ENCODE measurements around the gene HAGH. TPM values are rescaled to one million over a fixed set of nuclear protein-coding genes. Genes with fewer than 3 reads are reported as not detected.

Gene HAGH
- polyA plus RNA-seq, 1 donor from 2014 or later = 163 TPM

Other genes starting within 250 kb of the HAGH start
- 28.1 and 38.9 TPM in 2 replicates for gene IFT140, start 214.8 kb downstream of the HAGH start, polyA plus RNA-seq
- gene CRAMP1, start 214.5 kb downstream of the HAGH start, polyA plus RNA-seq = 11.1 and 11.9 TPM in 2 replicates
- gene JPT2, start 148.5 kb downstream of the HAGH start, polyA plus RNA-seq = 44.9 and 61.4 TPM in 2 replicates
- 51.0 and 68.7 TPM in 2 replicates for gene MAPK8IP3, start 120.6 kb downstream of the HAGH start, polyA plus RNA-seq
- gene NME3, start 55.3 kb downstream of the HAGH start, polyA plus RNA-seq = 102 and 145 TPM in 2 replicates
- gene EME2, start 54.0 kb downstream of the HAGH start, polyA plus RNA-seq = 21.2 and 25.6 TPM in 2 replicates
- gene MRPS34, start 53.7 kb downstream of the HAGH start, polyA plus RNA-seq = 113 and 152 TPM in 2 replicates
- 315 and 373 TPM in 2 replicates for gene SPSB3, start 44.3 kb downstream of the HAGH start, polyA plus RNA-seq
- 213 and 246 TPM in 2 replicates for gene NUBP2, start 43.9 kb downstream of the HAGH start, polyA plus RNA-seq
- 1.2 and 3.0 TPM in 2 replicates for gene IGFALS, start 33.1 kb downstream of the HAGH start, polyA plus RNA-seq
- 73.5 and 80.0 TPM in 2 replicates for gene FAHD1, start 381 bp upstream of the HAGH start, polyA plus RNA-seq
- gene MEIOB, start 45.3 kb upstream of the HAGH start, polyA plus RNA-seq = not detected in 2 replicates
- gene HS3ST6, start 91.6 kb upstream of the HAGH start, polyA plus RNA-seq = not detected in 2 replicates
- 4.4 and 6.0 TPM in 2 replicates for gene MSRB1, start 116.4 kb upstream of the HAGH start, polyA plus RNA-seq
- gene RPL3L, start 127.9 kb upstream of the HAGH start, polyA plus RNA-seq = not detected in 2 replicates
- 215 and 217 TPM in 2 replicates for gene NDUFB10, start 132.7 kb upstream of the HAGH start, polyA plus RNA-seq
- 1,295 and 1,393 TPM in 2 replicates for gene RPS2, start 138.0 kb upstream of the HAGH start, polyA plus RNA-seq
- not detected in 2 replicates for gene RNF151, start 140.0 kb upstream of the HAGH start, polyA plus RNA-seq
- 20.5 and 21.4 TPM in 2 replicates for gene TBL3, start 145.2 kb upstream of the HAGH start, polyA plus RNA-seq
- gene NOXO1, start 154.6 kb upstream of the HAGH start, polyA plus RNA-seq = 8.5 and 11.7 TPM in 2 replicates
- gene GFER, start 157.4 kb upstream of the HAGH start, polyA plus RNA-seq = 37.8 and 42.3 TPM in 2 replicates
- gene SYNGR3, start 163.1 kb upstream of the HAGH start, polyA plus RNA-seq = 61.0 and 71.9 TPM in 2 replicates
- 18.2 and 22.1 TPM in 2 replicates for gene ZNF598, start 183.0 kb upstream of the HAGH start, polyA plus RNA-seq
- not detected in 2 replicates for gene NPW, start 193.0 kb upstream of the HAGH start, polyA plus RNA-seq
- gene NHERF2, start 200.1 kb upstream of the HAGH start, polyA plus RNA-seq = 3.4 and 4.1 TPM in 2 replicates
- 43.1 and 56.9 TPM in 2 replicates for gene NTHL1, start 221.0 kb upstream of the HAGH start, polyA plus RNA-seq
- gene TSC2, start 221.2 kb upstream of the HAGH start, polyA plus RNA-seq = 69.2 and 92.8 TPM in 2 replicates

Measured in neural cell (in vitro differentiated cells).